DND-41 (cell line): ENCODE results near the gene ATP6AP1.
"Not testable (repeated sequence)": the region's sequence is repeated elsewhere in the genome, so short reads cannot be mapped to it uniquely, and the experiment has no call there.

Experiments
- ATAC-seq: fragments of 200-7000 bp; cut with Tn5 transposase; 3 replicates; pipeline ENCODE4 v1.9.1; 2021; ENCODE audit warnings: low read depth; ENCODE audit not compliant: insufficient read depth
- DNase-seq: peaks from one replicate; pipeline ENCODE4 v3.0.0-alpha.2; 2020
- H2AFZ ChIP-seq: 2 replicates; pipeline ENCODE4 v1.6.0; 2012; ENCODE audit warnings: low read depth, low read length
- H3K27ac ChIP-seq: 2 replicates; pipeline ENCODE4 v1.5.1; 2012; ENCODE audit warnings: low read length, inconsistent platforms
- H3K27me3 ChIP-seq: fragments of 200-600 bp; sonication (generic); 2 replicates; pipeline ENCODE4 v1.6.0; 2012; ENCODE audit warnings: low read length, mild to moderate bottlenecking, inconsistent platforms; ENCODE audit not compliant: insufficient read depth, poor library complexity
- H3K36me3 ChIP-seq: 2 replicates; pipeline ENCODE4 v1.5.1; 2012; ENCODE audit warnings: low read length, inconsistent platforms; ENCODE audit not compliant: insufficient read depth
- H3K4me1 ChIP-seq: 2 replicates; pipeline ENCODE4 v1.5.1; 2012; ENCODE audit warnings: mild to moderate bottlenecking, low read length; ENCODE audit not compliant: insufficient read depth
- H3K4me2 ChIP-seq: 2 replicates; pipeline ENCODE4 v1.6.0; 2012; ENCODE audit warnings: mild to moderate bottlenecking, moderate library complexity, low read length, inconsistent platforms; ENCODE audit not compliant: insufficient read depth
- H3K4me3 ChIP-seq, 2 experiments: fragments of 200-600 bp in 1 of 2; shearing (Covaris generic) in 1 of 2; 2 replicates each; pipeline ENCODE4 v1.5.1; 2012 to 2016; ENCODE audit warnings: inconsistent platforms in 2 of 2, low read length in 2 of 2, mild to moderate bottlenecking in 2 of 2, low read depth in 1 of 2, moderate library complexity in 1 of 2
- H3K79me2 ChIP-seq: 2 replicates; pipeline ENCODE4 v1.6.0; 2012; ENCODE audit warnings: low read length, inconsistent platforms; ENCODE audit not compliant: insufficient read depth
- H3K9ac ChIP-seq: 2 replicates; pipeline ENCODE4 v1.6.0; 2012; ENCODE audit warnings: low read depth, mild to moderate bottlenecking, inconsistent platforms, low read length, moderate library complexity
- H3K9me3 ChIP-seq: 2 replicates; pipeline ENCODE4 v1.5.1; 2012; ENCODE audit warnings: low read length, moderate library complexity, mild to moderate bottlenecking, inconsistent platforms; ENCODE audit not compliant: insufficient read depth, severe bottlenecking
- H4K20me1 ChIP-seq: 2 replicates; pipeline ENCODE4 v1.6.0; 2012; ENCODE audit warnings: low read length; ENCODE audit not compliant: insufficient read depth
- CTCF ChIP-seq: IDR thresholded peaks from 2 replicates; pipeline ENCODE4 v1.5.1; 2012; ENCODE audit warnings: borderline replicate concordance, low read length, moderate library complexity, mild to moderate bottlenecking; ENCODE audit not compliant: poor library complexity, severe bottlenecking; ENCODE audit errors: extremely low read depth
- EZH2 ChIP-seq: IDR thresholded peaks from 3 replicates; pipeline ENCODE4 v1.6.1; 2012; ENCODE audit warnings: borderline replicate concordance, low read depth, mild to moderate bottlenecking, moderate library complexity, low read length, inconsistent platforms; ENCODE audit not compliant: severe bottlenecking

The ATP6AP1 gene

GRCh38 chrX:154389812-154390747 is 38.4 kb upstream of the ATP6AP1 start:
- not testable (repeated sequence) for H2AFZ ChIP-seq, H3K79me2 ChIP-seq, H3K9ac ChIP-seq, H3K9me3 ChIP-seq, H3K27ac ChIP-seq, H4K20me1 ChIP-seq, DNase-seq, H3K4me1 ChIP-seq, H3K27me3 ChIP-seq, H3K4me2 ChIP-seq, H3K36me3 ChIP-seq
- peak; percentile 89 for ATAC-seq
- peak overlapping the region in 1 of 2 experiments; percentile 32; a peak in 1 of 4 replicates for H3K4me3 ChIP-seq

GRCh38 chrX:154396363-154396762 is 32.1 kb upstream of the ATP6AP1 start:
- DNase-seq, H2AFZ ChIP-seq, H3K4me2 ChIP-seq, H3K27ac ChIP-seq, H3K9ac ChIP-seq, H3K27me3 ChIP-seq, ATAC-seq, H3K9me3 ChIP-seq, H3K4me3 ChIP-seq: not testable (repeated sequence)
- peaks cover 29% of the 10 kb centered on the region for H3K36me3 ChIP-seq
- H3K4me1 ChIP-seq = peaks cover 21% of the 10 kb centered on the region
- H3K79me2 ChIP-seq = peaks cover 31% of the 10 kb centered on the region
- H4K20me1 ChIP-seq = peaks cover 21% of the 10 kb centered on the region

- TF ChIP-seq CTCF = no peak
- TF ChIP-seq EZH2 = no peak
- peak; percentile 72 for DNase-seq
Measured at GRCh38 chrX:154396973-154397887, 31.2 kb upstream of the ATP6AP1 start.

GRCh38 chrX:154397888-154398667 is 30.4 kb upstream of the ATP6AP1 start, which contains the start of gene RPL10:
RPL10 (plus strand) TSS chrX:154398377; CDS start chrX:154398520, 143 bp downstream.
- H3K36me3 ChIP-seq = peaks cover 29% of the 10 kb centered on the region
- ATAC-seq = peak; percentile 69
- H2AFZ ChIP-seq = peak within 1 kb of the TSS; percentile 65
- peak within 1 kb of the TSS; percentile 78 for H3K4me2 ChIP-seq
- H3K27me3 ChIP-seq = no peaks in the 10 kb centered on the region
- no peaks in the 10 kb centered on the region for H3K9me3 ChIP-seq
- no peak for TF ChIP-seq CTCF
- TF ChIP-seq EZH2 = no peak
- peak within 1 kb of the TSS; percentile 98 for H3K9ac ChIP-seq
- H3K4me1 ChIP-seq = peaks cover 21% of the 10 kb centered on the region
- peak within 1 kb of the TSS; percentile 72 to 81 for H3K4me3 ChIP-seq
- H4K20me1 ChIP-seq = peaks cover 21% of the 10 kb centered on the region
- peaks cover 31% of the 10 kb centered on the region for H3K79me2 ChIP-seq
- DNase-seq = peak; percentile 94
- H3K27ac ChIP-seq = peak within 1 kb of the TSS; percentile 98

More at GRCh38 chrX:154396973-154397887, 31.2 kb upstream of the ATP6AP1 start:
- ATAC-seq = peak; percentile 63
- Histone ChIP-seq H3K79me2 (peaks cover 31% of the 10 kb centered on the region), H3K9me3 (no peaks in the 10 kb centered on the region), H3K27me3 (no peaks in the 10 kb centered on the region), H3K4me3 (peak overlapping the region; percentile 35 to 81), H2AFZ (peak overlapping the region; percentile 65), H3K9ac (peak overlapping the region; percentile 98), H3K4me1 (peaks cover 21% of the 10 kb centered on the region), H3K4me2 (peak overlapping the region; percentile 78), H3K27ac (peak overlapping the region; percentile 98), H3K36me3 (peaks cover 29% of the 10 kb centered on the region), H4K20me1 (peaks cover 21% of the 10 kb centered on the region)
